H1 (cell line): ENCODE measurements around the gene EYA4. TPM values are rescaled to one million over a fixed set of nuclear protein-coding genes. Genes with fewer than 3 reads are reported as not detected.

Experiments
- JUN ChIP-seq: IDR thresholded peaks from 2 replicates; pipeline ENCODE4 v1.6.1; 2011; ENCODE audit warnings: low read depth, mild to moderate bottlenecking, improper control_type of control experiment, low read length
- KDM4A ChIP-seq: IDR thresholded peaks from one replicate; pipeline ENCODE4 v1.7.1; 2012; ENCODE audit warnings: low read depth, mild to moderate bottlenecking, moderate library complexity, low read length, inconsistent platforms; ENCODE audit not compliant: severe bottlenecking
- polyA plus RNA-seq, 7 experiments: library from polyadenylated mRNA; depleted of rRNA in 3 of 7; stranded (reverse) in 5 of 7; unstranded in 2 of 7; fragments of >200 nt in 5 of 7; fragments of 200-250 nt in 2 of 7; gene quantifications; 1 replicate in 5 of 7; 2 replicates in 1 of 7; 4 replicates in 1 of 7; pipeline versions ENCODE4 v1.2.1 to v1.2.3, GENCODE V29; 2011 to 2013; ENCODE audit warnings: missing spikeins in 2 of 7, mixed read lengths in 2 of 7
- total RNA-seq: library from RNA; stranded (reverse); fragmentation: NEBNext Ultra II Directional; extraction: Animal tissue kit (Norgen Biotek cat#: 25700); gene quantifications from 2 replicates; pipeline ENCODE4 v1.2.1, GENCODE V29; 2021
- TF ChIP-seq, protein P1 (sequence below): fragments of 300-600 bp; sonication (generic); IDR thresholded peaks from 2 replicates; pipeline ENCODE4 v1.7.1; 2012; ENCODE audit warnings: low read length, moderate library complexity, mild to moderate bottlenecking, inconsistent platforms; ENCODE audit not compliant: insufficient replicate concordance

Gene EYA4
- total and polyA plus RNA-seq, 2 of the 8 experiments (the other 6 are each of a cell fraction or from before 2014, with no cell fraction given), result 0.06 to 0.17 TPM

DNA sequence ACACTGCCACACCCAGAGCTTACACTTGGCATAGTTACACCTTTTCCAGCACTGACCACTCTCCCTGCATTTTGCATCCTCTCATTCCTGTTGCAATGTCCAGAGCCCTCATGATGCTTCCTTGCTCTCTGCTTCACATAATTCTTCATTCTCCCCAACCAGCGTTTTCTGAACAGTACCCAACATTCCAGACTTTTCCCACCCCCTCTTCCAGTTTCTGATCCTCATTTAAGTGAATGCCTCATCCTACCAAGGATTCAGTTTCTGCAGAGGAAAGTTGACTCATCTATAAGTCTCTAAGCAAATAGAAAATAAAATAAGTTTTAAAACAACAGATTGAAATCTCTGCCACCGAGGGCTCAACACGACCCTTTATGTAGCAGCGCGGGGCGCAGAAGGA lies 326.5 kb downstream of the EYA4 start (continued):
- TF ChIP-seq, protein P1, sequence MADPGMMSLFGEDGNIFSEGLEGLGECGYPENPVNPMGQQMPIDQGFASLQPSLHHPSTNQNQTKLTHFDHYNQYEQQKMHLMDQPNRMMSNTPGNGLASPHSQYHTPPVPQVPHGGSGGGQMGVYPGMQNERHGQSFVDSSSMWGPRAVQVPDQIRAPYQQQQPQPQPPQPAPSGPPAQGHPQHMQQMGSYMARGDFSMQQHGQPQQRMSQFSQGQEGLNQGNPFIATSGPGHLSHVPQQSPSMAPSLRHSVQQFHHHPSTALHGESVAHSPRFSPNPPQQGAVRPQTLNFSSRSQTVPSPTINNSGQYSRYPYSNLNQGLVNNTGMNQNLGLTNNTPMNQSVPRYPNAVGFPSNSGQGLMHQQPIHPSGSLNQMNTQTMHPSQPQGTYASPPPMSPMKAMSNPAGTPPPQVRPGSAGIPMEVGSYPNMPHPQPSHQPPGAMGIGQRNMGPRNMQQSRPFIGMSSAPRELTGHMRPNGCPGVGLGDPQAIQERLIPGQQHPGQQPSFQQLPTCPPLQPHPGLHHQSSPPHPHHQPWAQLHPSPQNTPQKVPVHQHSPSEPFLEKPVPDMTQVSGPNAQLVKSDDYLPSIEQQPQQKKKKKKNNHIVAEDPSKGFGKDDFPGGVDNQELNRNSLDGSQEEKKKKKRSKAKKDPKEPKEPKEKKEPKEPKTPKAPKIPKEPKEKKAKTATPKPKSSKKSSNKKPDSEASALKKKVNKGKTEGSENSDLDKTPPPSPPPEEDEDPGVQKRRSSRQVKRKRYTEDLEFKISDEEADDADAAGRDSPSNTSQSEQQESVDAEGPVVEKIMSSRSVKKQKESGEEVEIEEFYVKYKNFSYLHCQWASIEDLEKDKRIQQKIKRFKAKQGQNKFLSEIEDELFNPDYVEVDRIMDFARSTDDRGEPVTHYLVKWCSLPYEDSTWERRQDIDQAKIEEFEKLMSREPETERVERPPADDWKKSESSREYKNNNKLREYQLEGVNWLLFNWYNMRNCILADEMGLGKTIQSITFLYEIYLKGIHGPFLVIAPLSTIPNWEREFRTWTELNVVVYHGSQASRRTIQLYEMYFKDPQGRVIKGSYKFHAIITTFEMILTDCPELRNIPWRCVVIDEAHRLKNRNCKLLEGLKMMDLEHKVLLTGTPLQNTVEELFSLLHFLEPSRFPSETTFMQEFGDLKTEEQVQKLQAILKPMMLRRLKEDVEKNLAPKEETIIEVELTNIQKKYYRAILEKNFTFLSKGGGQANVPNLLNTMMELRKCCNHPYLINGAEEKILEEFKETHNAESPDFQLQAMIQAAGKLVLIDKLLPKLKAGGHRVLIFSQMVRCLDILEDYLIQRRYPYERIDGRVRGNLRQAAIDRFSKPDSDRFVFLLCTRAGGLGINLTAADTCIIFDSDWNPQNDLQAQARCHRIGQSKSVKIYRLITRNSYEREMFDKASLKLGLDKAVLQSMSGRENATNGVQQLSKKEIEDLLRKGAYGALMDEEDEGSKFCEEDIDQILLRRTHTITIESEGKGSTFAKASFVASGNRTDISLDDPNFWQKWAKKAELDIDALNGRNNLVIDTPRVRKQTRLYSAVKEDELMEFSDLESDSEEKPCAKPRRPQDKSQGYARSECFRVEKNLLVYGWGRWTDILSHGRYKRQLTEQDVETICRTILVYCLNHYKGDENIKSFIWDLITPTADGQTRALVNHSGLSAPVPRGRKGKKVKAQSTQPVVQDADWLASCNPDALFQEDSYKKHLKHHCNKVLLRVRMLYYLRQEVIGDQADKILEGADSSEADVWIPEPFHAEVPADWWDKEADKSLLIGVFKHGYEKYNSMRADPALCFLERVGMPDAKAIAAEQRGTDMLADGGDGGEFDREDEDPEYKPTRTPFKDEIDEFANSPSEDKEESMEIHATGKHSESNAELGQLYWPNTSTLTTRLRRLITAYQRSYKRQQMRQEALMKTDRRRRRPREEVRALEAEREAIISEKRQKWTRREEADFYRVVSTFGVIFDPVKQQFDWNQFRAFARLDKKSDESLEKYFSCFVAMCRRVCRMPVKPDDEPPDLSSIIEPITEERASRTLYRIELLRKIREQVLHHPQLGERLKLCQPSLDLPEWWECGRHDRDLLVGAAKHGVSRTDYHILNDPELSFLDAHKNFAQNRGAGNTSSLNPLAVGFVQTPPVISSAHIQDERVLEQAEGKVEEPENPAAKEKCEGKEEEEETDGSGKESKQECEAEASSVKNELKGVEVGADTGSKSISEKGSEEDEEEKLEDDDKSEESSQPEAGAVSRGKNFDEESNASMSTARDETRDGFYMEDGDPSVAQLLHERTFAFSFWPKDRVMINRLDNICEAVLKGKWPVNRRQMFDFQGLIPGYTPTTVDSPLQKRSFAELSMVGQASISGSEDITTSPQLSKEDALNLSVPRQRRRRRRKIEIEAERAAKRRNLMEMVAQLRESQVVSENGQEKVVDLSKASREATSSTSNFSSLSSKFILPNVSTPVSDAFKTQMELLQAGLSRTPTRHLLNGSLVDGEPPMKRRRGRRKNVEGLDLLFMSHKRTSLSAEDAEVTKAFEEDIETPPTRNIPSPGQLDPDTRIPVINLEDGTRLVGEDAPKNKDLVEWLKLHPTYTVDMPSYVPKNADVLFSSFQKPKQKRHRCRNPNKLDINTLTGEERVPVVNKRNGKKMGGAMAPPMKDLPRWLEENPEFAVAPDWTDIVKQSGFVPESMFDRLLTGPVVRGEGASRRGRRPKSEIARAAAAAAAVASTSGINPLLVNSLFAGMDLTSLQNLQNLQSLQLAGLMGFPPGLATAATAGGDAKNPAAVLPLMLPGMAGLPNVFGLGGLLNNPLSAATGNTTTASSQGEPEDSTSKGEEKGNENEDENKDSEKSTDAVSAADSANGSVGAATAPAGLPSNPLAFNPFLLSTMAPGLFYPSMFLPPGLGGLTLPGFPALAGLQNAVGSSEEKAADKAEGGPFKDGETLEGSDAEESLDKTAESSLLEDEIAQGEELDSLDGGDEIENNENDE, result no peak
- TF ChIP-seq JUN, result no peak
- TF ChIP-seq KDM4A, result no peak
- TF ChIP-seq, all 59 proteins: peak for 0
